ENCODE data around the gene BMPR1A. TPM values are rescaled to one million over a fixed set of nuclear protein-coding genes. Genes with fewer than 3 reads are reported as not detected.

The BMPR1A gene
- total RNA-seq, 2 donors from 2014 or later = 9.9 to 12.2 TPM

GRCh38 chr10:86981716-86982115 is 225.3 kb downstream of the BMPR1A start:
- intact Hi-C loops (cut with DNase I) = no loop called here
- DNase-seq (no peak), ATAC-seq (no peak)
- 86 to 91% methylated on average over 5 of the region's 5 CpGs for WGBS, 2 donors
- H3K27me3 ChIP-seq = no peaks in the 10 kb centered on the region
- no peak for TF ChIP-seq CTCF (IDR thresholded peaks at IDR 0.05)
- TF ChIP-seq POLR2A (IDR thresholded peaks at IDR 0.05) = no peak
- H3K4me1 ChIP-seq = peaks cover 12% of the 10 kb centered on the region
- no peak overlapping the region for H3K27ac ChIP-seq
- H3K4me3 ChIP-seq = no peak overlapping the region
- H3K36me3 ChIP-seq (replicated peaks in 1 of 2; ENCODE audit: insufficient read depth in 1 of 2, low read depth in 2 of 2) = no peaks in the 10 kb centered on the region
- H3K9me3 ChIP-seq = no peaks in the 10 kb centered on the region

Small RNA genes within 50 kb of the gene (small RNA-seq; reads per million reads assigned to genes)
- gene RNU1-19P = not detected

Other genes starting within 250 kb of the BMPR1A start
- 10 to 100 TPM; 24.1 to 38.9 TPM for gene WAPL, start 234.8 kb upstream of the BMPR1A start, total RNA-seq
- gene OPN4, start 102.1 kb upstream of the BMPR1A start, total RNA-seq = not detected
- under 1 TPM; 0.66 to 0.78 TPM for gene LDB3, start 88.1 kb upstream of the BMPR1A start, total RNA-seq
- 10 to 100 TPM; 16.8 to 17.4 TPM for gene MMRN2, start 201.0 kb downstream of the BMPR1A start, total RNA-seq
- 1 to 10 TPM; 2.6 to 3.0 TPM for gene SNCG, start 202.0 kb downstream of the BMPR1A start, total RNA-seq
- gene ADIRF, start 211.9 kb downstream of the BMPR1A start, total RNA-seq = 100 to 1,000 TPM; 113 to 115 TPM

All from body of pancreas (tissue), 4 donors.